H1 (cell line): Measurements from ENCODE around the gene LBX2.

Experiments
- GABPA ChIP-seq: IDR thresholded peaks from 2 replicates; pipeline ENCODE4 v1.6.1; 2011; ENCODE audit warnings: mild to moderate bottlenecking, low read length, moderate library complexity, borderline replicate concordance; ENCODE audit not compliant: insufficient read depth
- POLR2A ChIP-seq, 2 experiments: IDR thresholded peaks; 1 replicate in 1 of 2; 2 replicates in 1 of 2; pipeline ENCODE4 v1.6.1; 2011; ENCODE audit warnings: low read depth in 2 of 2, low read length in 2 of 2, mild to moderate bottlenecking in 2 of 2; ENCODE audit errors: control extremely low read depth in 1 of 2
- SP1 ChIP-seq: IDR thresholded peaks from 2 replicates; pipeline ENCODE4 v1.6.1; 2011; ENCODE audit warnings: low read depth, low read length
- TF ChIP-seq, protein P1 (sequence below): fragments of 300-600 bp; sonication (generic); IDR thresholded peaks from 2 replicates; pipeline ENCODE4 v1.7.1; 2012; ENCODE audit warnings: low read length, moderate library complexity, mild to moderate bottlenecking, inconsistent platforms; ENCODE audit not compliant: insufficient replicate concordance
- TF ChIP-seq, protein P2 (sequence below), 3 experiments: IDR thresholded peaks; 1 replicate in 2 of 3; 2 replicates in 1 of 3; pipeline versions ENCODE4 v1.5.1 to v1.6.1; 2011; ENCODE audit warnings: low read length in 3 of 3, mild to moderate bottlenecking in 3 of 3, inconsistent platforms in 2 of 3, low read depth in 1 of 3, moderate library complexity in 1 of 3; ENCODE audit not compliant: insufficient read depth in 1 of 3; ENCODE audit errors: control extremely low read depth in 1 of 3

- TF ChIP-seq, protein P1, sequence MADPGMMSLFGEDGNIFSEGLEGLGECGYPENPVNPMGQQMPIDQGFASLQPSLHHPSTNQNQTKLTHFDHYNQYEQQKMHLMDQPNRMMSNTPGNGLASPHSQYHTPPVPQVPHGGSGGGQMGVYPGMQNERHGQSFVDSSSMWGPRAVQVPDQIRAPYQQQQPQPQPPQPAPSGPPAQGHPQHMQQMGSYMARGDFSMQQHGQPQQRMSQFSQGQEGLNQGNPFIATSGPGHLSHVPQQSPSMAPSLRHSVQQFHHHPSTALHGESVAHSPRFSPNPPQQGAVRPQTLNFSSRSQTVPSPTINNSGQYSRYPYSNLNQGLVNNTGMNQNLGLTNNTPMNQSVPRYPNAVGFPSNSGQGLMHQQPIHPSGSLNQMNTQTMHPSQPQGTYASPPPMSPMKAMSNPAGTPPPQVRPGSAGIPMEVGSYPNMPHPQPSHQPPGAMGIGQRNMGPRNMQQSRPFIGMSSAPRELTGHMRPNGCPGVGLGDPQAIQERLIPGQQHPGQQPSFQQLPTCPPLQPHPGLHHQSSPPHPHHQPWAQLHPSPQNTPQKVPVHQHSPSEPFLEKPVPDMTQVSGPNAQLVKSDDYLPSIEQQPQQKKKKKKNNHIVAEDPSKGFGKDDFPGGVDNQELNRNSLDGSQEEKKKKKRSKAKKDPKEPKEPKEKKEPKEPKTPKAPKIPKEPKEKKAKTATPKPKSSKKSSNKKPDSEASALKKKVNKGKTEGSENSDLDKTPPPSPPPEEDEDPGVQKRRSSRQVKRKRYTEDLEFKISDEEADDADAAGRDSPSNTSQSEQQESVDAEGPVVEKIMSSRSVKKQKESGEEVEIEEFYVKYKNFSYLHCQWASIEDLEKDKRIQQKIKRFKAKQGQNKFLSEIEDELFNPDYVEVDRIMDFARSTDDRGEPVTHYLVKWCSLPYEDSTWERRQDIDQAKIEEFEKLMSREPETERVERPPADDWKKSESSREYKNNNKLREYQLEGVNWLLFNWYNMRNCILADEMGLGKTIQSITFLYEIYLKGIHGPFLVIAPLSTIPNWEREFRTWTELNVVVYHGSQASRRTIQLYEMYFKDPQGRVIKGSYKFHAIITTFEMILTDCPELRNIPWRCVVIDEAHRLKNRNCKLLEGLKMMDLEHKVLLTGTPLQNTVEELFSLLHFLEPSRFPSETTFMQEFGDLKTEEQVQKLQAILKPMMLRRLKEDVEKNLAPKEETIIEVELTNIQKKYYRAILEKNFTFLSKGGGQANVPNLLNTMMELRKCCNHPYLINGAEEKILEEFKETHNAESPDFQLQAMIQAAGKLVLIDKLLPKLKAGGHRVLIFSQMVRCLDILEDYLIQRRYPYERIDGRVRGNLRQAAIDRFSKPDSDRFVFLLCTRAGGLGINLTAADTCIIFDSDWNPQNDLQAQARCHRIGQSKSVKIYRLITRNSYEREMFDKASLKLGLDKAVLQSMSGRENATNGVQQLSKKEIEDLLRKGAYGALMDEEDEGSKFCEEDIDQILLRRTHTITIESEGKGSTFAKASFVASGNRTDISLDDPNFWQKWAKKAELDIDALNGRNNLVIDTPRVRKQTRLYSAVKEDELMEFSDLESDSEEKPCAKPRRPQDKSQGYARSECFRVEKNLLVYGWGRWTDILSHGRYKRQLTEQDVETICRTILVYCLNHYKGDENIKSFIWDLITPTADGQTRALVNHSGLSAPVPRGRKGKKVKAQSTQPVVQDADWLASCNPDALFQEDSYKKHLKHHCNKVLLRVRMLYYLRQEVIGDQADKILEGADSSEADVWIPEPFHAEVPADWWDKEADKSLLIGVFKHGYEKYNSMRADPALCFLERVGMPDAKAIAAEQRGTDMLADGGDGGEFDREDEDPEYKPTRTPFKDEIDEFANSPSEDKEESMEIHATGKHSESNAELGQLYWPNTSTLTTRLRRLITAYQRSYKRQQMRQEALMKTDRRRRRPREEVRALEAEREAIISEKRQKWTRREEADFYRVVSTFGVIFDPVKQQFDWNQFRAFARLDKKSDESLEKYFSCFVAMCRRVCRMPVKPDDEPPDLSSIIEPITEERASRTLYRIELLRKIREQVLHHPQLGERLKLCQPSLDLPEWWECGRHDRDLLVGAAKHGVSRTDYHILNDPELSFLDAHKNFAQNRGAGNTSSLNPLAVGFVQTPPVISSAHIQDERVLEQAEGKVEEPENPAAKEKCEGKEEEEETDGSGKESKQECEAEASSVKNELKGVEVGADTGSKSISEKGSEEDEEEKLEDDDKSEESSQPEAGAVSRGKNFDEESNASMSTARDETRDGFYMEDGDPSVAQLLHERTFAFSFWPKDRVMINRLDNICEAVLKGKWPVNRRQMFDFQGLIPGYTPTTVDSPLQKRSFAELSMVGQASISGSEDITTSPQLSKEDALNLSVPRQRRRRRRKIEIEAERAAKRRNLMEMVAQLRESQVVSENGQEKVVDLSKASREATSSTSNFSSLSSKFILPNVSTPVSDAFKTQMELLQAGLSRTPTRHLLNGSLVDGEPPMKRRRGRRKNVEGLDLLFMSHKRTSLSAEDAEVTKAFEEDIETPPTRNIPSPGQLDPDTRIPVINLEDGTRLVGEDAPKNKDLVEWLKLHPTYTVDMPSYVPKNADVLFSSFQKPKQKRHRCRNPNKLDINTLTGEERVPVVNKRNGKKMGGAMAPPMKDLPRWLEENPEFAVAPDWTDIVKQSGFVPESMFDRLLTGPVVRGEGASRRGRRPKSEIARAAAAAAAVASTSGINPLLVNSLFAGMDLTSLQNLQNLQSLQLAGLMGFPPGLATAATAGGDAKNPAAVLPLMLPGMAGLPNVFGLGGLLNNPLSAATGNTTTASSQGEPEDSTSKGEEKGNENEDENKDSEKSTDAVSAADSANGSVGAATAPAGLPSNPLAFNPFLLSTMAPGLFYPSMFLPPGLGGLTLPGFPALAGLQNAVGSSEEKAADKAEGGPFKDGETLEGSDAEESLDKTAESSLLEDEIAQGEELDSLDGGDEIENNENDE: no peak
- TF ChIP-seq POLR2A (IDR thresholded peaks at IDR 0.05; ENCODE audit: control extremely low read depth in 1 of 2, low read depth in 2 of 2, low read length in 2 of 2): no peak
- TF ChIP-seq SP1: no peak
- TF ChIP-seq, protein P2, sequence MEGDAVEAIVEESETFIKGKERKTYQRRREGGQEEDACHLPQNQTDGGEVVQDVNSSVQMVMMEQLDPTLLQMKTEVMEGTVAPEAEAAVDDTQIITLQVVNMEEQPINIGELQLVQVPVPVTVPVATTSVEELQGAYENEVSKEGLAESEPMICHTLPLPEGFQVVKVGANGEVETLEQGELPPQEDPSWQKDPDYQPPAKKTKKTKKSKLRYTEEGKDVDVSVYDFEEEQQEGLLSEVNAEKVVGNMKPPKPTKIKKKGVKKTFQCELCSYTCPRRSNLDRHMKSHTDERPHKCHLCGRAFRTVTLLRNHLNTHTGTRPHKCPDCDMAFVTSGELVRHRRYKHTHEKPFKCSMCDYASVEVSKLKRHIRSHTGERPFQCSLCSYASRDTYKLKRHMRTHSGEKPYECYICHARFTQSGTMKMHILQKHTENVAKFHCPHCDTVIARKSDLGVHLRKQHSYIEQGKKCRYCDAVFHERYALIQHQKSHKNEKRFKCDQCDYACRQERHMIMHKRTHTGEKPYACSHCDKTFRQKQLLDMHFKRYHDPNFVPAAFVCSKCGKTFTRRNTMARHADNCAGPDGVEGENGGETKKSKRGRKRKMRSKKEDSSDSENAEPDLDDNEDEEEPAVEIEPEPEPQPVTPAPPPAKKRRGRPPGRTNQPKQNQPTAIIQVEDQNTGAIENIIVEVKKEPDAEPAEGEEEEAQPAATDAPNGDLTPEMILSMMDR (IDR thresholded peaks at IDR 0.05; ENCODE audit: control extremely low read depth in 1 of 3, insufficient read depth in 1 of 3, low read depth in 1 of 3, low read length in 3 of 3): no peak
- TF ChIP-seq GABPA: no peak
Measured at GRCh38 chr2:74502147-74502719, 2.8 kb upstream of the LBX2 start.
